ENCODE measurements around the gene RPS21.

The RPS21 gene

DNA sequence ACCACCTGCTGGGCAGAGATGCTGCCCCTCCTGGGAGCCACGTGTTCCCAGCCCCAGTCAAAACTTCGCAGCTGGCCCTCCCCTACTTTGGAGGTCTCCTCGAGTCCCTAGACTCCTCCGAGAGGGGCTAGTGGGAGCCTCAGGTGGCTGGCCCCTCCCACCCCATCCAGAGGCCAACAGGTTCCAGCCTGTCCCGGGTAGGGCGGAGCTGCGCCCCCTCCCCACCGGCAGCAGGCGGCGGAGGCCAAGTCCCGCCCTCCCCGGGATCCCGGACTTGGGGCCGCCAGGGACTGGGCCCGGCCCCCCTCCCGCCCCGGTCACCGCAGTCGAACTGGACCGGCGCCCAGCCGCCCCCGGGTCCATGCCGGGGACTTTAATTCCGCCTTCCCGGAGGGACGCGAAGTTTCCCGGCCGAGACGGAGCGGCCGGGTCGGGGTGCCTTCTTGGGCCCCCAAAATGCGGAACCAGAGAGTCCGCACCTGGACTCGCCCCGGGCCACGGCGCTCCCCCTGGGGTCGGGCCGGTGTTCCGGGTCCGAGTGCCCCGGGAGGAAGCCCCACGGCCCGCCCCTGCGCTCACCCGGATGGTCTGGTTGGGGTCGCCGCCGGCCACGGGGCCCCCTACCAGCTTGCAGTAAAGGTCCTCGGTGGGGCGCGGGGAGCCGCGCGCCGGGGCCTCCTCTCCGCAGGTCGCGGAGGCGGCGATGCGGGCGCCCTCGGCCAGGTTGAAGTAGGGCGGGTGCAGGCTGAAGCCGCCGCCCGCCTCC is 20.4 kb upstream of the RPS21 start:
- H3K27ac ChIP-seq (ENCODE audit: insufficient read depth in 1 of 2, low read depth in 1 of 2, low read length in 2 of 2, poor library complexity in 1 of 2, severe bottlenecking in 2 of 2): no peak overlapping the region

DNA sequence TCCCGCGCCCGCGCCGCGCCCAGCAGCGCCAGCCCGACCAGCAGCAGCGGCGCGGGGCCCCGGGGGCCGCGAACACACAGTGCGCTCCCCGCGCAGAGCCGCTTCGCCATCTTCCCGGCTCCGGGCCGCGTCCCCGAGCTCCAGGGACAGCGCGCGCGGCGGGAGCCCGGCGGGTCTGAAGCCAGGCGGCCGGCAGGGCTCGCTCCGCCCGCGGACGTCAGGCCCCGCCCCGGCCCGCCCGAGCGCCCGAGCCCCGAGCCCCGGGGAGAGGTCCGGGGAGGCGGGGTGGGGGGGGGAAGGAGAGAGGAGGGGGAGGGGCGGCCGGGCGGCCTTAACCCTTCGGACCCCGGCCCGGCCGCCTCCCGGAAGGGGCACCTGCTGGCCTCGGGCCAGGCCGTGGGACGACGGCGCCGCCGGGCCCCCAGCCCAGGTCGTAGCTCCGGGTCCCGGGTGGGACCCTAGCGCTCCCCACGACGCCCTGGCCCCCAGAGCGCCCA is 19.7 kb upstream of the RPS21 start, which contains the start of gene LAMA5:
LAMA5 (minus strand) TSS at position 177 of the 497 bp plus-strand sequence; CDS start at position 110, 67 bp downstream.
- Histone ChIP-seq H3K4me3 (ENCODE audit: control insufficient read depth in 1 of 7, extremely low read depth in 1 of 7, insufficient read depth in 4 of 7, low read depth in 2 of 7, low read length in 6 of 7) (peak within 1 kb of the TSS; percentile 43 to 69 (median 57)), H3K27me3 (replicated peaks in 2 of 5; ENCODE audit: control insufficient read depth in 4 of 5, insufficient read depth in 5 of 5, low read length in 4 of 5) (peaks cover 0 to 73% (median 17%) of the 10 kb centered on the region in 5 experiments), H3K27ac (ENCODE audit: insufficient read depth in 1 of 2, low read depth in 1 of 2, low read length in 2 of 2, poor library complexity in 1 of 2, severe bottlenecking in 2 of 2) (no peak within 1 kb of the TSS), H3K36me3 (ENCODE audit: control insufficient read depth in 4 of 4, insufficient read depth in 4 of 4, low read length in 3 of 4) (no peaks in the 10 kb centered on the region), H3K9me3 (ENCODE audit: control extremely low read depth in 1 of 5, control insufficient read depth in 4 of 5, insufficient read depth in 2 of 5, low read depth in 1 of 5, low read length in 4 of 5) (no peaks in the 10 kb centered on the region), H3K4me1 (ENCODE audit: control extremely low read depth in 1 of 4, control insufficient read depth in 4 of 4, insufficient read depth in 4 of 4, low read length in 3 of 4) (peaks cover 0 to 27% (median 22%) of the 10 kb centered on the region in 4 experiments)
- DNase-seq: no peak
- CTCF ChIA-PET: interaction anchor here (2.1 kb wide), 1 partner anchor 16 kb away, joined by 7 read pairs; no protein-coding TSS in a partner anchor
- under 1% methylated on average over 42 of the region's 70 CpGs for WGBS (ENCODE audit: insufficient coverage)
- POLR2A ChIA-PET: interaction anchor here (1.3 kb wide), 1 partner anchor 61 kb away, joined by 4 read pairs; no protein-coding TSS in a partner anchor

More for the DNA sequence above, 20.4 kb upstream of the RPS21 start:
- Histone ChIP-seq H3K4me1 (ENCODE audit: control extremely low read depth in 1 of 4, control insufficient read depth in 4 of 4, insufficient read depth in 4 of 4, low read length in 3 of 4) (peaks cover 0 to 27% (median 22%) of the 10 kb centered on the region in 4 experiments), H3K4me3 (ENCODE audit: control insufficient read depth in 1 of 7, extremely low read depth in 1 of 7, insufficient read depth in 4 of 7, low read depth in 2 of 7, low read length in 6 of 7) (peak overlapping the region; percentile 43 to 69 (median 57)), H3K27me3 (replicated peaks in 2 of 5; ENCODE audit: control insufficient read depth in 4 of 5, insufficient read depth in 5 of 5, low read length in 4 of 5) (peaks cover 0 to 68% (median 17%) of the 10 kb centered on the region in 5 experiments), H3K36me3 (ENCODE audit: control insufficient read depth in 4 of 4, insufficient read depth in 4 of 4, low read length in 3 of 4) (no peaks in the 10 kb centered on the region), H3K9me3 (ENCODE audit: control extremely low read depth in 1 of 5, control insufficient read depth in 4 of 5, insufficient read depth in 2 of 5, low read depth in 1 of 5, low read length in 4 of 5) (no peaks in the 10 kb centered on the region)
- DNase-seq: peak in 1 of 3 donors; percentile 40
- POLR2A ChIA-PET: no interaction called here
- under 1% methylated on average over 57 of the region's 72 CpGs for WGBS (ENCODE audit: insufficient coverage)
- CTCF ChIA-PET: no interaction called here

DNA sequence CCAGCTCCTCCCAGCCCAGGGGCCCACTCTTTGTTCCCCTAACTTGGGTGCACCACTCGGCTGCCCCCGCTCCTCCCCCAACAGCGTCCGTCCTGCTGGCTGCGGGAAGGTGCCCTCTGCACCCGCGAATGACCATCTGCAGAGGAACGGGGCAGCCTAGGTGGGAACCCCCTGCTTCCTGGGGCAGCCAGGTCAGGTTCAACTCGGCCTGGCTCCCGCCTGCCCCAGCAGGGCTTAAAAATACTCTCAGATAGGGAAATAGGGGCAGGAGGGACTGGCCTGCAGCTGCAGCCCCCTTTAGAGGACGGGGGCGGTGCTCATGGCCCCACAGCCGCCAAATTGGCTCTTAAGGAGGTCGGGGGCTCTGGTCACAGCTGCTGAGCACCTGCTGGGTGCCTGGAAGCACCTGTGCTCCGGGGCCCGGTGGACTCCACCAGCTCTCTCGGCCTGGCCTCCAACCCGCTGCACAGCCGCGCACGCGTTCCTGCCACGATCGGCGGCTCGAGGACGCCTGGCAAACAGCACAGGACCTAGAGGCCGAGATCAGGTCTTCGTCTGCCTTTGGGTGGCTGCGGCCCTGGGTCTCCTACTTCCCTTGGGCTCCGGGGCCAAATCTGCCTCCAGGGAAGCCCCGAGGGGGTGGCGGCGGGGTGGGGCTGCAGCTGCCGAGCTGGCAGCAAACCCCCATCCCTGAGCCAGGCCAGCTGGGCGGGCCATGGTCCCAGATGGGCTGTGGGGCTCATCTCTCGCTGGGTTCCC is 19.1 kb upstream of the RPS21 start:
- POLR2A ChIA-PET: interaction anchor here (1.3 kb wide), 1 partner anchor 62 kb away, joined by 4 read pairs; no protein-coding TSS in a partner anchor
- CTCF ChIA-PET: interaction anchor here (1.4 to 2.1 kb wide), 2 partner anchors 9 to 15 kb away, joined by 3 to 7 read pairs; no protein-coding TSS in a partner anchor

DNA sequence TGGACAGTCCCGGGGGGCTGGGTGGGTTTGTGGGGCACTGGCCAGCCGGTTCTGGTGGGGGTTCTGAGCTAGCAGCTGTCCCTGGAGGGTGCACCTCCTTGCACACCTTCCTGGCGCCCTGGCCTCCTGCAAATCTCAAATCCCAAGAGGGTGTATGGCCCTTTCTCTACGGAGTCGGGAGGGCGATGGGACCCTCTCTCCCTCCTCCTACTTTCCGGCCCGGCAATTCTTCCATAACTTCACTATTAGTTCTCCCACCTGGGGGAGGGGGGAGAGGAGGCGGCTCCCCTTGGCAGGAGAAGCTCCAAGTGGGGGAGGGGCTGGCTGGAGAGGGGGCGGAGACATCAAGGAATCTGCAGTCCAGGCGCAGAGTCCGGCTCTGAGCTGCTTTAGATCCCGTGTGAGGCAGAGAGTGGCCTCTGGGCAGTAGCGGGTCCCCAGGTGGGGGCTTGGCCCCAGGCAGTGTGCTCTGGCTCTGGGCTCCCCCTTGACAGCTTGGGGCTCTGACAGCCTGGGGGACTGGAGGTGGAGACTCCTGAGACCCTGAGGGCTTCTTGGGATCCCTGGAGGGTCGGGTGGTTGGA is 18.4 kb upstream of the RPS21 start:
- H3K36me3 ChIP-seq (ENCODE audit: control insufficient read depth in 4 of 4, insufficient read depth in 4 of 4, low read length in 3 of 4): no peaks in the 10 kb centered on the region
- no peak for DNase-seq
- no peak overlapping the region for H3K4me3 ChIP-seq (ENCODE audit: control insufficient read depth in 1 of 7, extremely low read depth in 1 of 7, insufficient read depth in 4 of 7, low read depth in 2 of 7, low read length in 6 of 7)
- WGBS (ENCODE audit: insufficient coverage): 15% methylated on average over 6 of the region's 15 CpGs
- H3K27me3 ChIP-seq (replicated peaks in 2 of 5; ENCODE audit: control insufficient read depth in 4 of 5, insufficient read depth in 5 of 5, low read length in 4 of 5): peaks cover 0 to 79% (median 17%) of the 10 kb centered on the region in 5 experiments
- no peaks in the 10 kb centered on the region for H3K9me3 ChIP-seq (ENCODE audit: control extremely low read depth in 1 of 5, control insufficient read depth in 4 of 5, insufficient read depth in 2 of 5, low read depth in 1 of 5, low read length in 4 of 5)
- ChIA-PET CTCF (interaction anchor here (0.6 to 2.1 kb wide), 4 partner anchors 9 to 404 kb away, joined by 3 to 7 read pairs (median 4); no protein-coding TSS in a partner anchor), POLR2A (interaction anchor here (1.3 kb wide), 1 partner anchor 62 kb away, joined by 4 read pairs; no protein-coding TSS in a partner anchor)
- no peak overlapping the region for H3K27ac ChIP-seq (ENCODE audit: insufficient read depth in 1 of 2, low read depth in 1 of 2, low read length in 2 of 2, poor library complexity in 1 of 2, severe bottlenecking in 2 of 2)
- H3K4me1 ChIP-seq (ENCODE audit: control extremely low read depth in 1 of 4, control insufficient read depth in 4 of 4, insufficient read depth in 4 of 4, low read length in 3 of 4): peaks cover 0 to 27% (median 22%) of the 10 kb centered on the region in 4 experiments

More for the DNA sequence above, 19.1 kb upstream of the RPS21 start:
- Histone ChIP-seq H3K4me3 (ENCODE audit: control insufficient read depth in 1 of 7, extremely low read depth in 1 of 7, insufficient read depth in 4 of 7, low read depth in 2 of 7, low read length in 6 of 7) (peak overlapping the region in 5 of 7 experiments; percentile 16 to 66 (median 61)), H3K27ac (ENCODE audit: insufficient read depth in 1 of 2, low read depth in 1 of 2, low read length in 2 of 2, poor library complexity in 1 of 2, severe bottlenecking in 2 of 2) (no peak overlapping the region), H3K9me3 (ENCODE audit: control extremely low read depth in 1 of 5, control insufficient read depth in 4 of 5, insufficient read depth in 2 of 5, low read depth in 1 of 5, low read length in 4 of 5) (no peaks in the 10 kb centered on the region), H3K36me3 (ENCODE audit: control insufficient read depth in 4 of 4, insufficient read depth in 4 of 4, low read length in 3 of 4) (no peaks in the 10 kb centered on the region), H3K27me3 (replicated peaks in 2 of 5; ENCODE audit: control insufficient read depth in 4 of 5, insufficient read depth in 5 of 5, low read length in 4 of 5) (peaks cover 0 to 79% (median 17%) of the 10 kb centered on the region in 5 experiments), H3K4me1 (ENCODE audit: control extremely low read depth in 1 of 4, control insufficient read depth in 4 of 4, insufficient read depth in 4 of 4, low read length in 3 of 4) (peaks cover 0 to 27% (median 22%) of the 10 kb centered on the region in 4 experiments)
- peak in 2 of 3 donors; percentile 23 to 41 for DNase-seq
- 4% methylated on average over 36 of the region's 37 CpGs for WGBS (ENCODE audit: insufficient coverage)

DNA sequence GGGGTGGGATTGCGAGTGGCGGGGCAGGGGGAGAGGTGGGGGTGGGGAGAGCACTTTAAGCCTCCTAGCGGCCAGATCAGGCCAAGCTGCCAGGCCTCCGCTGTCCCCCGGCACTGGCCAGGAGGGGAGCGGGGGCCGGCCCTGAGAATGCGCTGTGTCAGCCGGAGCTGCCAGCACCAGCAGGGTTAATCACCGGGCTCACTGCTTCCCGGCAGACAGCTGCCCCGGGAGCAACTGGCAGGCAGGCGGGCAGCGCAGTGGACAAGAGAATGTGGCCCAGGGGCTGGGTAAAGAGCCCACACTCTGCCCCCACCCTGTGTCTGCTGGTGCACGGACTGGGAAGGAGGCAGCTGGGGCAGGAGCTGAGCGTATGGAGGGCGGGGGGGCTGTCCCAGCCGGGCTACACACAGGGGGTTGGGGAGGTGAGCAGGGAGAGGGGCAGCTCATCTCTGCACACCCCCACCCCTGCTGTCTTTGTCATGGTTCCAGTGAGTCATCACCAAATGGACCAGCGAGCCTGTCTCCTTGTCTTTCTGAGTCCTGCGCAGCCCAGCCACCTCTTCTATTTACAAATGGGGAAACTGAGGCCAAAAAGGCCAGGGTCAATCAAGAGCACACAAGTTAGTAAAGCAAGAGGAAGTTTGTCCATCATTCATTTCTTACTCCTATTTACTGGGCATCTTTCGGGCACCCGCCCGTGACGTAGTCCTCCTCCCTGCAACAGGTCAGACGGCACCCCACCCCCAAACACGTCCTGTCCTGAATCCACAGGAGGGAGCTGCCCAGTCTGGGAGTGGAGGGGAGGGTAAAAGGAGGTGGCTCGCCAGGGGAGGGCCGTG is 17.7 kb upstream of the RPS21 start:
- Histone ChIP-seq H3K4me1 (ENCODE audit: control extremely low read depth in 1 of 4, control insufficient read depth in 4 of 4, insufficient read depth in 4 of 4, low read length in 3 of 4) (peaks cover 0 to 27% (median 22%) of the 10 kb centered on the region in 4 experiments), H3K4me3 (ENCODE audit: control insufficient read depth in 1 of 7, extremely low read depth in 1 of 7, insufficient read depth in 4 of 7, low read depth in 2 of 7, low read length in 6 of 7) (no peak overlapping the region), H3K27ac (ENCODE audit: insufficient read depth in 1 of 2, low read depth in 1 of 2, low read length in 2 of 2, poor library complexity in 1 of 2, severe bottlenecking in 2 of 2) (no peak overlapping the region), H3K36me3 (ENCODE audit: control insufficient read depth in 4 of 4, insufficient read depth in 4 of 4, low read length in 3 of 4) (no peaks in the 10 kb centered on the region), H3K27me3 (replicated peaks in 2 of 5; ENCODE audit: control insufficient read depth in 4 of 5, insufficient read depth in 5 of 5, low read length in 4 of 5) (peaks cover 0 to 84% (median 17%) of the 10 kb centered on the region in 5 experiments), H3K9me3 (ENCODE audit: control extremely low read depth in 1 of 5, control insufficient read depth in 4 of 5, insufficient read depth in 2 of 5, low read depth in 1 of 5, low read length in 4 of 5) (no peaks in the 10 kb centered on the region)
- 9% methylated on average over 16 of the region's 28 CpGs for WGBS (ENCODE audit: insufficient coverage)
- CTCF ChIA-PET: interaction anchor here (0.6 to 2.1 kb wide), 5 partner anchors 8 to 403 kb away, joined by 3 to 7 read pairs (median 3); no protein-coding TSS in a partner anchor
- POLR2A ChIA-PET: no interaction called here
- DNase-seq: no peak

DNA sequence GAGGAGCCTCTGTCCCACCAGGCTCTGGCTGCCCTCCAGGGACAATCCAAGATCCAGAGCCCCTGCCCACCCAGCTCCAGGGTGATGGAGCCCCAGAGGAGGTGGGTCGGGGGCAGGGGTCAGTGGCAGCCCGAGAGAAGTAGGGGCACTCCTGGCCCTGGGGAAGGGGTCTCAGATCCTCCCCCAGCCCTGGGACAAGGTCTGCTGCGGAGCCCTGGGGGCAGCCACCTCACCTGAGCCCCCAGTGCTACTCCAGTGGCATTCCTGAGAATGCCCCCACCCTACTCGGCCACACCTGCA is 17.1 kb upstream of the RPS21 start:
- H3K27me3 ChIP-seq (replicated peaks in 2 of 5; ENCODE audit: control insufficient read depth in 4 of 5, insufficient read depth in 5 of 5, low read length in 4 of 5): peaks cover 0 to 87% (median 15%) of the 10 kb centered on the region in 5 experiments
- no peak overlapping the region for H3K27ac ChIP-seq (ENCODE audit: insufficient read depth in 1 of 2, low read depth in 1 of 2, low read length in 2 of 2, poor library complexity in 1 of 2, severe bottlenecking in 2 of 2)

More for the DNA sequence above, 17.1 kb upstream of the RPS21 start:
- CTCF ChIA-PET: interaction anchor here (1.1 to 1.8 kb wide), 3 partner anchors 11 to 13 kb away, joined by 3 to 6 read pairs (median 5); no protein-coding TSS in a partner anchor
- DNase-seq: no peak
- H3K4me3 ChIP-seq (ENCODE audit: control insufficient read depth in 1 of 7, extremely low read depth in 1 of 7, insufficient read depth in 4 of 7, low read depth in 2 of 7, low read length in 6 of 7): no peak overlapping the region
- POLR2A ChIA-PET: no interaction called here
- 78% methylated on average over 3 of the region's 4 CpGs for WGBS (ENCODE audit: insufficient coverage)
- H3K4me1 ChIP-seq (ENCODE audit: control extremely low read depth in 1 of 4, control insufficient read depth in 4 of 4, insufficient read depth in 4 of 4, low read length in 3 of 4): peaks cover 0 to 27% (median 22%) of the 10 kb centered on the region in 4 experiments
- H3K9me3 ChIP-seq (ENCODE audit: control extremely low read depth in 1 of 5, control insufficient read depth in 4 of 5, insufficient read depth in 2 of 5, low read depth in 1 of 5, low read length in 4 of 5): no peaks in the 10 kb centered on the region
- no peaks in the 10 kb centered on the region for H3K36me3 ChIP-seq (ENCODE audit: control insufficient read depth in 4 of 4, insufficient read depth in 4 of 4, low read length in 3 of 4)

Data from common myeloid progenitor, CD34-positive (primary cell).